ENCODE data around the gene INAVA.

The INAVA gene

GRCh38 chr1:200857804-200858203 is 36.9 kb upstream of the INAVA start:
- H3K4me3 ChIP-seq (ENCODE audit: low read depth, low read length) = no peak overlapping the region
- TF ChIP-seq CTCF (IDR thresholded peaks at IDR 0.05; ENCODE audit: low read depth, low read length, missing control alignments) = no peak
- no peak for DNase-seq (ENCODE audit: low read depth)

- TF ChIP-seq CTCF (IDR thresholded peaks at IDR 0.05; ENCODE audit: low read depth, low read length, missing control alignments) = no peak
- DNase-seq (ENCODE audit: low read depth) = peak; percentile 42
- no peak overlapping the region for H3K4me3 ChIP-seq (ENCODE audit: low read depth, low read length)
Observed at GRCh38 chr1:200861937-200862647, 32.6 kb upstream of the INAVA start.

- no peak overlapping the region; the same call in 1 of the 2 replicates for H3K4me3 ChIP-seq (ENCODE audit: low read depth, low read length)
- no peak for TF ChIP-seq CTCF (IDR thresholded peaks at IDR 0.05; ENCODE audit: low read depth, low read length, missing control alignments)
- DNase-seq (ENCODE audit: low read depth) = peak; percentile 43
Observed at GRCh38 chr1:200862713-200863415, 31.8 kb upstream of the INAVA start.

- no peak overlapping the region for H3K4me3 ChIP-seq (ENCODE audit: low read depth, low read length)
- DNase-seq (ENCODE audit: low read depth) = no peak
- TF ChIP-seq CTCF (IDR thresholded peaks at IDR 0.05; ENCODE audit: low read depth, low read length, missing control alignments) = no peak
Observed at GRCh38 chr1:200866116-200866515, 28.6 kb upstream of the INAVA start.

- DNase-seq (ENCODE audit: low read depth) = peak; percentile 97
- H3K4me3 ChIP-seq (ENCODE audit: low read depth, low read length) = no peak overlapping the region
- TF ChIP-seq CTCF (IDR thresholded peaks at IDR 0.05; ENCODE audit: low read depth, low read length, missing control alignments) = no peak
Observed at GRCh38 chr1:200866521-200866920, 28.2 kb upstream of the INAVA start.

- DNase-seq (ENCODE audit: low read depth) = no peak
- no peak for TF ChIP-seq CTCF (IDR thresholded peaks at IDR 0.05; ENCODE audit: low read depth, low read length, missing control alignments)
- H3K4me3 ChIP-seq (ENCODE audit: low read depth, low read length) = no peak overlapping the region; the same call in 1 of the 2 replicates
Observed at GRCh38 chr1:200867018-200867811, 27.5 kb upstream of the INAVA start.
